ENCODE data around the gene SUFU.
"Not testable (repeated sequence)": the region's sequence is repeated elsewhere in the genome, so short reads cannot be mapped to it uniquely, and the experiment has no call there.

The SUFU gene

DNA sequence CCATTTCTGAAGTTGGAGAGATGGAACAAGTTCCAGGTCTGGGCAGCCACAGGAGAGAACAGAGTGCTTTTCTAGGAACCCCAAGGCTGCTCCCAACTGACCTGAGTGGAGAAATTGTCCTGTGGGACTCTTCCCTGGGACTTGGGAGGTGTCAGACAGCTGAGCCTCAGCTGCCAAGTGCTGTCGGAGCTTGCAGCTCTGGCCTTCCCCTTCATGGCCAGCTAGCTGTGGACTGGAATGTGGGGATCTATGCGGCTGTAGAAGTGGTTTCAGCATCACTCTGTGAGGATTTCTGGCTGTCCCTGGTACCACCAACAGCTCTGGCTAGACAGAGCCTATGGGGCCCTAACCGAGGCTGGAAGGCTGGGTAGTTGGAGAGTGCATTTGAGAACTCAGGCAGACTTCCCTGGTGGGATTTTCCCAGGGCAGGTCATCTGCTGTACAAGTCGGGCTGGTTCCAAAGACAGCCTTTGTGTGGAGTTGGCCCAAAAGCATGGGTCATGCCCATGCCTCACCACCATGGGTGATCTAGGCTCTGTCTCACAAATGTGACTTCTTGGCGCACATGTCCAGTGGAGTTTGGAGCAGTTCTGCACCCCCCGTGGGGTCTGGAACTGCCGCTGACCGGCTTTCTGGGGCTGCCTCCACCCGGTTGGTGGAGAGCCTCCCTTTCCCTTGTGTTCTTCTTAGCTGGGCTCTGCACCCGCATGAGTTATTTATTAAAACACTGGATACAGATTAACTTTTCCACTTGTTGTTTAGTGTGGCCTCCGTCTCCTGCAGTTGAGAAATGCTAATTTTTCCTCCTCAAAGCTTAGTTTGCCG, 10.9 kb downstream of the SUFU start:
- DNase-seq, result no peak

DNA sequence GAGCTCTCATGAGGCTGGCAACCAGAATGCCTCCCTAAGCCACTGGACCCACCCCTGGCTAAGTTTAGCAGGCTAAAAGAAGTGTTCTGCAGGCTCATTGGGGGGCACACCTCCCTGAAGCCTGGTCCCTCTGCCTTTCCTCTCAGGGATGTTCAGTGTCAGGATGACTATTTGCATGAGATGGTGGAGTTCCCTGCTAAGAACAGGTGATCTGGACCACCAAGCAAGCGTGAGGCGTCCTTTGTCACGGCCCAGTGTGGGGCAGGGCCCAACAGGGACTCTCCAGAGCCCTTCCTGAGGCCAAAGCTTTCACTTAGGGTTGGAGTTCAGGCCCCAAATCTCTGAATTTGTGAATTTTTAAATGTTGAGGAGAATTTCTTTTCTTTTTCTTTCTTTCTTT, 12.0 kb downstream of the SUFU start:
- DNase-seq, result no peak

DNA sequence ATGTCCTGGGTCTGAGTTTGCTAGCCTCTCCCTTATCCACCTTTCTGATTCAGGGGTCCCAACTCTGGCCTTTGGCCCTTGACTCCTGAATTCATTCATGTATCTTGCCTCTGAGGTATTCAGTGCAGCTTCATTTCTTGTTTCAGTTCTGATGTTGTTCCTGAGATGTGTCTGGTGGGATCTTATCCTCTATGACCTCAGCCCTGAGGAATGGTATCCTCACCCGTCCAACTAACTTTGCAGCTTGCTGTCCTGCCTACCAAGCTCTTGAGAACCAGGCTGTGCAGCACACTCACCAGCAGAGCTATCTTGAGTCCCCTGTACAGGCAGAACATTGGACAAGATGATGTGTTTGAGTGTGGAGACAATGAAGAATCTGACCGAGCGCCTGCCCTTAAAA, 13.8 kb downstream of the SUFU start:
- no peak for DNase-seq

DNA sequence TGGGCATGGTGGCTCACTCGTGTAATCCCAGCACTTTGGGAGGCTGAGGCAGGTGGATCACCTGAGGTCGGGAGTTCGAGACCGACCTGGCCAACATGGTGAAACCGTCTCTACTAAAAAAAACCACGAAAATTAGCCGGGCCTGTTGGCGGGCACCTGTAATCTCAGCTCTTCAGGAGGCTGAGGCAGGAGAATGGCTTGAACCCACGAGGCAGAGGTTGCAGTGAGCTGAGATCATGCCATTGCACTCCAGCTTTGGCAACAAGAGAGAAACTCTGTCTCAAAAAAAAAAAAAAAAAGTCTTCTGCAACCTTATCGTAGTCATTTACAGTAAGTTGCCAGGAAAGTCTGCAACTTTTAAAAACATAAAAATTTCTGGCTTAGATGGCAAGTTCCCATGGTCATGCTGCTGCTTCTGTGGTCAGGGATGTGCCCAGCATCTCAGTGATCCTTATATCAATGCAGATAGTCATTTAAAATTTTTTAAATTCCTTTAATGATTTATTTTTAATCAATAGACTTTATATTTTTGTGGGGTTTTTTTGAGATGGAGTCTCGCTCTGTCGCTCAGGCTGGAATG, 15.6 kb downstream of the SUFU start:
- DNase-seq, result no peak

DNA sequence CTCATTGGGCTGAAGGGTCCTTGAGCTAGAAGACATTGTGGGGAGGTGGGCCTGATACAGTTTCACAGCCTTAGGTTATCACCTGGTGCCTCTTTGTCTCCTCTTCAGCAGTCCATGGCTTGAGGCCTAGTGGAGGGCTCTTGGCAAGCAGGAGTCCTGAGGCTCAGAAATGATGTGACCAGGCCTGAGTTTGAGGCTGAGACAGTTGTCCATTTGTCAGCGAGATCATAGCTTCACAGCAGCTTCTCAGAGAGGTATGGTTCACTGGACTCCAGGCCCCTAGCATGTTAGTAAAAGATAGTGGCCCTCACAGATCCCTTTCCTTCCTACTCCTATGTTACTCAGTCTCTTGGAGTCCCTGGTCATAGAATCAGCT, 19.1 kb downstream of the SUFU start:
- no peak for DNase-seq

DNA sequence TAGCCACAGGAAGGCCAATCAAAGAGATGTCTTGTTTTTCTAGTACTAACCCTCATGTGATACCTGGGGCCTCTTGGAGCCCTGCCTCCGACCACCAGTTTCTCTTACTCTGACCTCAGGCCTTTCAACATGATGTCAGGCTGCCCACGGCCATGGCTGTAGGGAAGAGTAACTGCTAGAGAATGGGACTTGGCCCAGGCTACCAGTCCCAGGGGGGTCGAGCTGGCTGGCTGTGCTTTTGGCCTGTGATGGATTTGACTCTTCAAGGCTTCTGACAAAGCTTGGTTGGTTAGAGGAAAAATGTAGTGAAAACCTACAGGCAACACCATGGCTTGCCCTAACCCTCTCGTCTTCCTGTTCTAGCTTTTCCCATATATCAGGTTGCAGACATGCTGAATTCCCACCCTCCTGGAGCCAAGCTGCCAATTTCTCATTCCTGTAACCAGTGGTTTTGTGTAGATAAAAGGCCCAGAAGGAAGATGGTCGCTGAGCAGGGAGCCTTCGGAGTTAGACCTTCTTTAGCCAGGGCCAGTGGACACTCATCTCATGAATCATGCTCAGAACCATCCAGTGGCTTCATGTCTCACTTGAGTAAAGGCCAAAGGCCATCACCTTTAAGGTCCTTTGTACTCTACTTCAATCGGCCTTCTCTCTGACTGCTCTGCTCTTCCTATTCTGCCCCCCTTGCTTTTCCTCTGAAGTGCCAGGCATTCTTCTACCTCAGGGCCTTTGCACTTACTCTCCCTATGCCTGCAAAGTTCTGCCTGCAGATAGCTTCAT, 19.7 kb downstream of the SUFU start:
- DNase-seq, result no peak

DNA sequence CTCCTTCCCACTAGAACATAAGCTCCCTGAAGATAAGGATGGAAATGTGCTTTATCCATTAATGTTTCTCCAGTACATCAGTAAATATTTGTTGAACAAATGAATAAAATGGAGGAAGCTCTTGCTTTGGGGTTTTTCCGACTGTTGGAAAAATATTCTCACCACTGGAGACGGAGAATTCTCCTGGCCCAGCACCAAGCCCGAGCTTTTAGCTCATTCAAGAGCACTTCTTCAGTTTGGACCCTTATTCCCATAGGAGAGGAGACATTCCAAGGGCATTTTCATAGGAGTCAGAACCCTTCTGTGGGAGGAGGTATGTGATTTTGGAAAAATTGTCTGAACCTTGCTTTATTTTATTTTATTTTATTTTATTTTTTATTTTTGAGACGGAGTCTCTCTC, 21.0 kb downstream of the SUFU start:
- no peak for DNase-seq

DNA sequence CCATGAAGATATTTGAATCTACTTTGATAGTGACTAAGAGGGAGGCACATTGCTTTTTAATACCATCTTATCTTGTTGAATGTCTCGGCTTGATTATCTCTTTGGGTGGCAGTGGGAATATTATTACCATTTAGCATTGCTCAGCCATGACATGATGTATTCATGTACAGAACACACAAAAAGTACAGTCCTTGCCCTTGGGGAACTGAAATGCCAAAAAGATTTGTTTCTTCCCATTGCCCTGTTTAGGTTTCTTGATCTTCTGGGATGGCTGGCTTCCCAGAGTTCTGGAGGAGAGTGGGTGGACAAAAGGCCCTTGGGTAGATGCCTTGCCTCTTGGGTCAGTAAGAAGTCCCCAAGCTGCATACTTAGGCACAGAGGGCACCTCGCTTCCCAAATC, 23.8 kb downstream of the SUFU start:
- no peak for DNase-seq

DNA sequence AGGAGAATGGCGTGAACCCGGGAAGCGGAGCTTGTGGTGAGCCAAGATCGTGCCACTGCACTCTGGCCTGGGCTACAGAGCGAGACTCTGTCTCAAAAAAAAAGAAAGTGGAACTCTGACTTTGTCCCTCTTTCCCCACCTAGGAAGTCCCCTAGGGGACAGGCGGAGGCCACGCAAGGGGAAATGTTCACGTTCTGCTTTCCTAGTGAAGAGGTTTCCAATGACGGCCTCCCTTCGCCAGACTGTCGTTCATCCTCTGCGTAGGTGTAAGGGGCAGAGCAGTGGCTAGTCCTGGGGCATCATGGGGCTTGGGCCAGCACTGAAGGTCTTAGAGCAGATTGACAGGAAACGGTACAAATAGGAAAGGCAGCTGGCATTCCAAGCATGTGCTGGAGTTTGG, 30.6 kb downstream of the SUFU start:
- DNase-seq, result no peak

DNA sequence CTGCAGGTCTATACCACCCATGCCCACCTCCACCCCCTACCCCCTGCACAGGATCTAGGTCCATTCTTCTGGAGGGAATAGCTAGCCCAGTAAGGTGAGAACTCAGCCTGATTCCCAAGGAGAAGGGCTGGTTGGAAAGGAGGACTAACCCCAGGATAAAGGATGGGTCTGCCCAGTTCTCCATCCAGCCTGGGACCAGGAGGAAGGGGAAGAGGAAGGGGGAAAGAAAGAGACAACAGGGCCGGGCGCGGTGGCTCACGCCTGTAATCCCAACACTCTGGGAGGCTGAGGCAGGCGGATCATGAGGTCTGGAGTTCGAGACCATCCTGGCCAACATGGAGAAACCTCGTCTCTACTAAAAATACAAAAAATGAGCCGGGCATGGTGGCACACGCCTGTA, 31.2 kb downstream of the SUFU start:
- DNase-seq, result not testable (repeated sequence)

DNA sequence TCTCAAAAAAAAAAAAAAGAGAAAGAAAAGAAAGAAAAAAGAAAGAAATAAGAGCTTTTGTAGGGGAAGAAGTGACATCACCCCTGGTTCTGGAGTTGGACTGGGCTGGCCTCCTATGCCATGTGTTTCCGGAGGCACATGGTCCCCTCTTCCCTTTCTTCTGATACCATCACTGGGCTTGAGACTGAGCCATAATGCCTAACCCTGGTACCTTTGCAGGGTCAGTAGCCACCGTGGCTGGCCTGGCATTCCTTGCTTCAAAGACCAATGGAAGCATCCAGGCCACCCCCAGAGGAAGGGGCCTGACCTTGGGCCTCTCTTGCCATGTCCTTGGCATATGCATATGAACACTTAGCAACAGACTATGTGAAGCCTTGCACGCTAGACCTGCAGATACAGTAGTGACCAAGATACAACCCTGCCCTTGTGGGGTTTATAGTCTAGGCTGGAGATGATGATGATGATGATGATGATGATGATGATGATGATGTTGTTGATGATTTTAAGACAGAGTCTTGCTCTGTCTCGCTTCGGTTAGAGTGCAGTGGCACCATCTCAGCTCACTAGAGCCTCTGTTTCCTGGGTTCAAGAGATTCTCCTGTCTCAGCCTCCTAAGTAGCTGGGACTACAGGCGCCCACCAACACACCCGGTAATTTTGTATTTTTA, 31.8 kb downstream of the SUFU start:
- no peak for DNase-seq

DNA sequence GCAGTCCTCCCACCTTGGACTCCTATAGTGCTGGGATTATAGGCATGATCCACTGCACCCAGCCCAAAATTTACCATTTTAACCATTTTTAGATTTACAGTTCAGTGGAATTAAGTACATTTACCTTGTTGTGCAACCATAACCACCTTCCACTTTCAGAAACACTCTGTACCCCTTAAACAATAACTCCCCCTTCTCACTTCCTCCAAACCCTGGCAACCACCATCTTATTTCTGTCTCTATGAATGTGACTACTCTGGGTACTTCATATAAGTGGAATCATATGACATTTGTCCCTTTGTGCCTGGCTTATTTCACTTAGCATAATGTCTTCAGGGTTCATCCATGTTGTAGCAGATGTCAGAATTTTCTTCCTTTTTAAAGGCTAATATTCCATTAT, 33.6 kb downstream of the SUFU start:
- DNase-seq, result no peak

DNA sequence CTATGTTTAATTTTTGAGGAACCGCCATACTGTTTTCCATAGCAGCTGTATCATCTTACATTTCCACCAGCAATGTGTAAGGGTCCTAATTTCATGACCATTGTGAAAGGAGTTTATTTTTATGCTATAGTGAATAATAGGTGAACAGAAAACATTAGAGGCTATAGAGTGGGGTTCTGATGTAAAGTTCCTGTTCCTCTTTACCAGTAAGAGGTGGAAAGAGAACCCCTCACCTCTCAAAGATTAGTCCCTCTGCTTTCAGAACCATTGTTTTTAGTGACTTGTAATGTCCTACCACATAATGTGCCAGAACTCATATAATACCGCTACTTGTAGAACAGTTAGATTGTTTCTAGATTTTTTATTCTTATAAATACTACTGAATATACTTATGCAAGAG, 34.2 kb downstream of the SUFU start:
- no peak for DNase-seq

DNA sequence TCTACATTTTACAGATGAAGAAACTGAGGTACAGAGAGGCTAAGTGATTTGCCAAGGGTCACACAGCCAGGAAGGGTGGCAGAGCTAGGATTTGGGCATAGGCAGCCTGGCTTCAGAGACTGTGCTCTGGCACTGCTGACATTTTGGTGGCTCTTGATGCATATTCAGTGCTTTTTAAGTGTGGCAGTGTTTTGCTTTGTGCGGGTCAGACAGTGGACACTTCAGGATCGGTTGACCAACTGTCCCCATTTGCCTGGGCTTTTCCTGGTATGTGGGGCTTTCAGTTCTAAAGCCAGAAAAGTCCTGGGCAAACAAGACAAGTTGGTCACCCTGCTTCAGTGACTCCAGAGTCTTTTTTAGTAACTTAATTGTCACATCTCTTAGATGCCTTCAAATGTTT, 35.0 kb downstream of the SUFU start:
- no peak for DNase-seq

DNA sequence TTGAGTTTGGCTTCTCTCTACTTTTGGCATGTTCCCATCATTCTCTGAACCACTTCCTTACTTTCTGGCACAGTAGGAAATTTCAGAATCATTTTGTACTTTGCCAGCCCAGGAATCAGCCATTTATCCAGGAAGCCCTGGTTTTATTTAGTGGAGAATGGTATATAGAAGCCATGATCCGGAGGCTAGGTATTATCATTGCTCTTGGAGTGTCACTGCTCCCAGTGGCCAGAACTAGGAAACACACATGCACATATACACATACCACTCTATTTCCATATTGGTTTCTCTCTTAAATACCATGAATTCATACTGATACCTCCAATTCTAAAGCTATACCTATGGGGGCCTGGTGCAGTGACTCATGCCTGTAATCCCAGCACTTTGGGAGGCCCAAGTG, 36.3 kb downstream of the SUFU start:
- no peak for DNase-seq

DNA sequence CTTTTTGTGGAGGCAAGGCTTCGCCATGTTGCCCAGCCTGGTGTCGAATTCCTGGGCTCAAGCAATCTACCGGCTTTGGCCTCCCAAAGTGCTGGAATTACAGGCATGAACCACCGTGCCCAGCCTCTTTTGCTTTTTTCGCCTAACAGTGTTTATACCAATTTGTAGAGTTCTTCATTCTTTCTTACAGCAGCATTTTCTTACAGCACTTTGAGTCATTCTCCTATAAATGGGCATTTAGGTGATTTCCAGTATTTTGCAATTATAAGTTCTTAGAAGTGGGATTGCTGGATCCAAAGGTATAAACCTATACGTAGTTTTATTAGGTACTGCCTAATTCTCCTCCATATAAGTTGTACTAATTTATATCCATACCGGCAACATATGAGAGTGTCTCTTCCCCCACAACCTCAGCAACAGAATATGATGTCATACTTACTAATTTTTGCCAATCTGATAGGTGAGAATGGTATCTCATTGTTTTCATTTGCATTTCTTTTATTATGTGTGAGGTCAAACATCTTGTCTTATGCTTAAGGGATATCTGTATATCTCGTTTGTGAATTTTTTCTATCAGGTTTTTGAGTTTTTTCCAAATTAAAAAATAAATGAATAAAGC, 39.1 kb downstream of the SUFU start:
- no peak for DNase-seq

DNA sequence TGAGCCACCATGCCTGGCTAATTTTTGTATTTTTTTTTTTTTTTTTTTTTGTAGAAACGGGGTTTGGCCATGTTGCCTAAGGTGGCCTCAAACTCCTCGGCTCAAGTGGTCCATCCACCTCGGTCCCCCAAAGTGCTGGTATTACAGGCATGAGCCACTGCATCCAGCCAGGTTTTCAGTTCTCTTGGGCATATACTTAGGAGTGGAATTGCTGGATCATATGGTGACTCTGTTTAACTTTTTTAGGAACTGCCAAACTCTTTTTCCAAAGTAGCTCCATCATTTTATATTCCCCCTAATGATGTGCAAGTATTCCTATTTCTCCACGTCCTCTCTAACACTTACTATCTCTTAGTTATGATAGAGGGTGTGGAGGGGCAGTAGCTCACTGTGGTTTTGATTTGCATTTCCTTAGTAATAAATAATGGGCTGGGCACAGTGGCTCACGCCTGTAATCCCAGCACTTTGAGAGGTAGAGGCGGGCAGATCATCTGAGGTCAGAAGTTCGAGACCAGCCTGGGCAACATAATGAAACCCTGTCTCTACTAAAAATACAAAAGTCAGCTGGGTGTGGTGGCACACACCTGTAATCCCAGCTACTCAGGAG, 41.6 kb downstream of the SUFU start:
- DNase-seq, result no peak

DNA sequence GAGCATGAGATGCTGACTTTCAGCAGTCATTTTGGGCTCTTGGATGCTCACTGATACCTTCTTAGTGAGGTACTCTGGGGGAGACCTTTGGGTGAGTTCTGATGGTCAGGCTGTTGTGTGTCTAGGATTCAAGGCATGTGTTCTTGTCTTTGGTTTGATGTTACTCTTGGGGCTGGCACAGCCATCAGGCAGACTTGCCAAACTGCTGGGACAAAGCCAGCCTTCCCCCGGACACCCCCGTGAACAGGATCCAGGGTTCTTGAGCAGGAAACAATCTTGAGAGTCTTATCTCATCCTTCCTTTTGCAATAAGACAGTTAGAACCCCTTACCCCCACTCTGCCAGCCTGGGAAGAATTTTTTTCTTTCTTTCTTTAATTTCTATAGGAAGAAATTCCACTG, 42.2 kb downstream of the SUFU start:
- DNase-seq, result no peak

DNA sequence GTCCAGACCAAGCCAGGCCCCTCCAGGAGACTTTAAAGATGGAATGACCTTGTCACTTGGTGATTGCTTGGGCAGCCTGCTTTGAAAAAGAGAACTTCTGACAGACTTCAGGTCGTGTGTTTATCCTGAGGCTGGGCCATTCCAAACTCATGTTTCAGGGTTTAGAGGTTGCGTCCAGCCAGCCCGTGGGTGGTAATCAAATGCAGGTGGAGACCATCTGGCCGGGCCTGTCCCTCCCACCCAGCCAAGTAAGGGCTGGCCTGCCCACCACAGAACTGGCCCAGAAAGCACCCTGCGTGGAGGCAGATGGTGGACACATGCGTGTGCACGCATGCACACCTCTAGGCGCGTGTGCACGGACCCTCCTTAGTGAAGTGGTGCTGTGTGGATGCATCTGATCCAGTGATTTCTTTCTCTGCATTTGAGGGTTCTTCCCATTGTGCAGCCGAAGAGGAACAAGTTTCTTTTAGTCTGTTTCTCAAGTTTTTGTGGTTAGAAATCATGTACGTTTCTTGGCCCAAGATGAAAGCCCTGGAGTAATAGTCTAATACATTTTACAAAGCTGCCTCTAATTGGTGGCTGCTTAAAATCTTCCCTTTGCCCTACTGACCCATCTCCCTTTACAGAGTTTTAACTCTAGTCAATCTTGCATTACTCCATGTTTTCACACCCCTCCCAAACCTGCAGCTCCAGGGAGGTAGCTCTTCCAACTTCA, 43.0 kb downstream of the SUFU start:
- DNase-seq, result no peak

DNA sequence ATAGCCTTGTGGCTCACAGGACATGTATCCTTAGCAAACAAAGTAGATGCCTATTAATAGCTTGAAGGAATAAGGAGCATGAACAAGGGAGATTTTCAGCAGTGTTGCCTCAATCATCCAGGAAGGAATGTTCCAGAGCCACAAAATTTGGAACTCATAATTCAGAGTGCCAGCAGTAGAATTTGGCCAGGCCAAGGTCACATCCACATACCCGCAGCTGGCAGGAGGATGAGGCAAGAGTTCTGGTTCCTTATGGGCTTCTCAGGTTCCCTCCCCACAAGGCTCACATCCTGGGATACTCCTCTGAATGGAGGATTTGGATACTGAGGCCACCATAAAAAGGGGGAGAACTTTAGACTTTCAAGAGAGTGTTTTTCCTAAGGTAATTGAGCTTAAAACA, 45.8 kb downstream of the SUFU start:
- DNase-seq, result no peak

DNA sequence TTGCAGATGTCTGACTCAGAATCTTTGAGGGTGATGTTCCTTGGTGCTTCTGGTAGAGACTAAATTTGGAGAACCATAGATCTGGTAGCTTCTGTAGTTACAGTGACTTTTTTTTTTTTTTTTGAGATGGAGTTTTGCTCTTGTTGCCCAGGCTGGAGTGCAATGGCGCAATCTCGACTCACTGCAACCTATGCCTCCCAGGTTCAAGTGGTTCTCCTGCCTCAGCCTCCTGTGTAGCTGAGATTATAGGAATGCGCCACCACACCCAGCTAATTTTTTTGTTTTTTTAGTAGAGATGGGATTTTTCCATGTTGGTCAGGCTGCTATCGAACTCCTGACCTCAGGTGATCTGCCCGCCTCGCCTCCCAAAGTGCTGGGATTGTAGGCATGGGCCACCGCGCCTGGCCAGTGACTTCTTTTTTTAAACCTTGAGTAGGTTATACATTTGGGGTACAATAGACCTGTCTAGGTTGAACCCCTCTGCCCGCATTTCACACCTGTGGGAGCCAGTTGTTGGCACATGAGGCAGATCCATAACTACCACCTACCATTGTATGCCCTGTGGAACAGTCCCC, 47.0 kb downstream of the SUFU start:
- no peak for DNase-seq

DNA sequence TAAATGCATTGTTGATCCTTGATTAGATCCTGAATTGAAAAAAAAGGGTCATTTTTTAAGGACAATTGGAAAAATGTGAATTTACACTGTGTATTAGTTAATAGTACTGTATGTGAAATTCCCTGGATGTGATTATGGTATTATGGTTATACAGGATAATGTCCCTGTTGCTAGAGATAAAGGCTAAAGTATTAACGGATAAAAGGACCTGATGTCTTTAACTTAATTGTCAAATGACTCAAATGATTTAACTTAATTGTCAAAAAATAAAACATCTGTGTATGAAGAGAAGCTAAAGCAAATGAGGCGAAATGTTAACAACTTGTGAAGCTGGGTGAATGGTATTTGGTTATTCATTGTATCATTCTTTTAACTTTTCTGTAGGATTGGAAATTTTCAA, 48.8 kb downstream of the SUFU start:
- no peak for DNase-seq

All from left hindlimb (tissue), 1 donor.